Large intestine (tissue), 3 donors: ENCODE measurements around the gene PLS1. TPM values are rescaled to one million over a fixed set of nuclear protein-coding genes. Genes with fewer than 3 reads are reported as not detected.
"Not testable (repeated sequence)": the region's sequence is repeated elsewhere in the genome, so short reads cannot be mapped to it uniquely, and the experiment has no call there.

ENCODE experiments used
- DNase-seq, 2 donors: peaks; one replicate each; pipeline versions ENCODE4 v3.0.0 to v3.0.0-alpha.2; 2013
- H3K27ac ChIP-seq: one replicate; pipeline ENCODE4 v1.5.1; 2013; ENCODE audit warnings: low read length
- H3K27me3 ChIP-seq: 2 replicates; pipeline ENCODE4 v1.6.1; 2013; ENCODE audit warnings: low read length; ENCODE audit not compliant: control insufficient read depth, insufficient read depth
- H3K36me3 ChIP-seq: 2 replicates; pipeline ENCODE4 v1.6.1; 2013; ENCODE audit warnings: low read length; ENCODE audit not compliant: control insufficient read depth, insufficient read depth
- H3K4me1 ChIP-seq: one replicate; pipeline ENCODE4 v1.6.1; 2013; ENCODE audit warnings: low read length; ENCODE audit not compliant: control insufficient read depth, insufficient read depth
- H3K4me3 ChIP-seq: one replicate; pipeline ENCODE4 v1.5.1; 2013; ENCODE audit warnings: low read length
- H3K9me3 ChIP-seq: one replicate; pipeline ENCODE4 v1.6.1; 2013; ENCODE audit warnings: mild to moderate bottlenecking, low read depth, low read length, moderate library complexity; ENCODE audit not compliant: control insufficient read depth
- WGBS: methylation state at CpG from one replicate; pipeline ENCODE4 v1.1.5; 2013; ENCODE audit warnings: low lambda C conversion rate; ENCODE audit not compliant: insufficient coverage; 5-methylcytosine and 5-hydroxymethylcytosine counted together
- polyA plus RNA-seq: library from polyadenylated mRNA; unstranded; fragments of 120-200 nt; gene quantifications from one replicate; pipeline ENCODE4 v1.2.1, GENCODE V29; 2013

The PLS1 gene
- polyA plus RNA-seq, 1 donor, result 44.2 TPM

GRCh38 chr3:142750531-142750930, 154.3 kb downstream of the PLS1 start:
- not testable (repeated sequence) for H3K4me1 ChIP-seq, DNase-seq, H3K9me3 ChIP-seq, H3K4me3 ChIP-seq, H3K27me3 ChIP-seq, H3K27ac ChIP-seq, H3K36me3 ChIP-seq
- no CpG with 5 or more reads among the region's 4 CpGs for WGBS

GRCh38 chr3:142752605-142753004, 156.4 kb downstream of the PLS1 start:
- not testable (repeated sequence) for H3K4me1 ChIP-seq, H3K27ac ChIP-seq, H3K36me3 ChIP-seq, DNase-seq, H3K9me3 ChIP-seq, H3K4me3 ChIP-seq, H3K27me3 ChIP-seq
- WGBS, result 40% methylated on average over 1 of the region's 4 CpGs

- H3K9me3 ChIP-seq, result no peaks in the 10 kb centered on the region
- no peak overlapping the region for H3K27ac ChIP-seq
- WGBS, result 100% methylated on average over 1 of the region's 1 CpG
- H3K27me3 ChIP-seq, result no peaks in the 10 kb centered on the region
- DNase-seq, result no peak
- no peaks in the 10 kb centered on the region for H3K36me3 ChIP-seq
- no peaks in the 10 kb centered on the region for H3K4me1 ChIP-seq
- no peak overlapping the region for H3K4me3 ChIP-seq
Measured at GRCh38 chr3:142754494-142754893, 158.3 kb downstream of the PLS1 start.

Other genes starting within 250 kb of the PLS1 start
- gene XRN1, start 148.4 kb upstream of the PLS1 start, polyA plus RNA-seq, result 36.5 TPM
- 18.6 TPM for gene ATR, start 17.7 kb upstream of the PLS1 start, polyA plus RNA-seq
- 8.9 TPM for gene TRPC1, start 127.6 kb downstream of the PLS1 start, polyA plus RNA-seq